Panc1 (cell line): Measurements from ENCODE around the gene MBD6. TPM values are rescaled to one million over a fixed set of nuclear protein-coding genes. Genes with fewer than 3 reads are reported as not detected.

ENCODE experiments used
- ATAC-seq: fragments of 200-7000 bp; cut with Tn5 transposase; 2 replicates; pipeline ENCODE4 v1.9.1; 2020; ENCODE audit warnings: mild to moderate bottlenecking, moderate library complexity
- BruUV-seq: library from RNA; stranded (reverse); fragments of 400-500 nt; replicated peaks from 2 replicates; lab custom pipeline; 2021; lab: Mats Ljungman, UMichigan
- CTCF ChIA-PET: fragments of 300-600 bp; sonication (Branson Sonifier 250); formaldehyde crosslinking; loops from one replicate; lab custom pipeline; 2022; ENCODE audit warnings: antibody characterized with exemption; lab: Charles Lee
- POLR2A ChIA-PET: fragments of 300-600 bp; sonication (Branson Sonifier 250); formaldehyde crosslinking; loops from one replicate; lab custom pipeline; 2022; ENCODE audit warnings: antibody characterized with exemption; lab: Charles Lee
- DNase-seq: peaks from one replicate; pipeline ENCODE4 v3.0.0-alpha.2; 2010; ENCODE audit warnings: low read depth, low spot score
- H3K27ac ChIP-seq: 2 replicates; pipeline ENCODE4 v1.5.1; 2011; ENCODE audit warnings: mild to moderate bottlenecking, low read length, inconsistent platforms
- H3K27me3 ChIP-seq: fragments of 200-500 bp; sonication (Bioruptor generic); 2 replicates; pipeline ENCODE4 v1.6.0; 2014; ENCODE audit warnings: low read length, inconsistent platforms; ENCODE audit not compliant: control insufficient read depth, insufficient read depth
- H3K36me3 ChIP-seq: fragments of 200-500 bp; sonication (Bioruptor generic); 2 replicates; pipeline ENCODE4 v1.5.1; 2014; ENCODE audit warnings: inconsistent platforms, mild to moderate bottlenecking, low read length, moderate library complexity; ENCODE audit not compliant: control insufficient read depth, insufficient read depth
- H3K4me1 ChIP-seq: 2 replicates; pipeline ENCODE4 v1.5.1; 2011; ENCODE audit warnings: inconsistent platforms, mild to moderate bottlenecking, low read length, moderate library complexity; ENCODE audit not compliant: control insufficient read depth, insufficient read depth
- H3K4me3 ChIP-seq, 2 experiments: 2 replicates each; pipeline ENCODE4 v1.5.1; 2011 to 2012; ENCODE audit warnings: low read depth in 2 of 2, low read length in 2 of 2, mild to moderate bottlenecking in 2 of 2, inconsistent platforms in 1 of 2, moderate library complexity in 1 of 2
- H3K9me3 ChIP-seq: fragments of 200-500 bp; sonication (Bioruptor generic); 2 replicates; pipeline ENCODE4 v1.5.1; 2014; ENCODE audit warnings: low read depth, mild to moderate bottlenecking, inconsistent platforms, low read length, moderate library complexity; ENCODE audit not compliant: control insufficient read depth, insufficient read depth
- CTCF ChIP-seq: fragments of 450-650 bp; IDR thresholded peaks from 2 replicates; pipeline ENCODE4 v1.5.1; 2017; ENCODE audit warnings: mild to moderate bottlenecking
- POLR2AphosphoS5 ChIP-seq: IDR thresholded peaks from 2 replicates; pipeline ENCODE4 v1.6.1; 2012; ENCODE audit warnings: mild to moderate bottlenecking, low read depth, low read length, moderate library complexity
- REST ChIP-seq, 2 experiments: IDR thresholded peaks; 2 replicates each; pipeline ENCODE4 v1.6.1; 2011 to 2012; ENCODE audit warnings: low read depth in 2 of 2, control low read depth in 1 of 2, low read length in 1 of 2, mild to moderate bottlenecking in 1 of 2, moderate library complexity in 1 of 2; ENCODE audit not compliant: insufficient read depth in 1 of 2
- SIN3A ChIP-seq: IDR thresholded peaks from 2 replicates; pipeline ENCODE4 v1.6.1; 2012; ENCODE audit warnings: low read depth, mild to moderate bottlenecking, low read length, moderate library complexity, borderline replicate concordance; ENCODE audit not compliant: insufficient read depth
- TCF7L2 ChIP-seq: IDR thresholded peaks from 2 replicates; pipeline ENCODE4 v1.6.1; 2011; ENCODE audit warnings: mild to moderate bottlenecking, low read depth, low read length, inconsistent platforms
- in situ Hi-C: cut with HindIII; loops from 2 replicates; pipeline ENCODE4 v1.10.0; 2016; ENCODE audit warnings: low sequenced_read_pairs, low pct_unique_long_range_greater_than_20kb
- intact Hi-C: fragments of 100-400 bp; cut with micrococcal nuclease; formaldehyde crosslinking; loops from one replicate; pipeline ENCODE4 v1.10.0; 2022; ENCODE audit not compliant: unreplicated experiment
- total RNA-seq: library from RNA; stranded (reverse); gene quantifications from one replicate; pipeline ENCODE4 v1.2.1, GENCODE V29; 2021; ENCODE audit not compliant: unreplicated experiment

MBD6 gene
- total RNA-seq, 1 experiment from 2014 or later: 115 TPM

DNA sequence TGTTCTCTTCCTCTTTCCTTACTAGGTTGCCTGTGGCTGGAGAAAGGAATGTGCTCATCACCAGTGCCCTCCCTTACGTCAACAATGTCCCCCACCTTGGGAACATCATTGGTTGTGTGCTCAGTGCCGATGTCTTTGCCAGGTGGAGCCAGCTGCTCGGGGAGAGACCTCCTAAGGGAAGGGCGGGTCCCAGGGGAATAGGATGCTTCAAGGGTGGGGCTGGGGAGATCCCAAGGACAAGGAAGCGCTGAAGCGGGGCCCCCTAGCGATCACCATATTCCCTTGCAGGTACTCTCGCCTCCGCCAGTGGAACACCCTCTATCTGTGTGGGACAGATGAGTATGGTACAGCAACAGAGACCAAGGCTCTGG is 24.5 kb upstream of the MBD6 start:
- ChIA-PET POLR2A (no interaction called here), CTCF (no interaction called here)
- Histone ChIP-seq H3K4me1 (no peaks in the 10 kb centered on the region), H3K4me3 (no peak overlapping the region), H3K27ac (no peak overlapping the region), H3K9me3 (no peaks in the 10 kb centered on the region), H3K36me3 (peaks cover 24% of the 10 kb centered on the region), H3K27me3 (no peaks in the 10 kb centered on the region)
- ATAC-seq (peak; percentile 49), DNase-seq (no peak)
- no peak for TF ChIP-seq SIN3A
- no peak; the same call in 1 of the 2 replicates for TF ChIP-seq CTCF
- TF ChIP-seq REST (IDR thresholded peaks at IDR 0.05; ENCODE audit: insufficient read depth in 1 of 2, low read depth in 2 of 2, low read length in 1 of 2): no peak
- TF ChIP-seq TCF7L2: no peak
- no peak for TF ChIP-seq POLR2AphosphoS5
- in situ Hi-C loops (no loop called here), intact Hi-C loops (no loop called here)
- no TSS peak for BruUV-seq

GRCh38 chr12:57498571-57498970 is 24.1 kb upstream of the MBD6 start:
- no peak overlapping the region for H3K4me3 ChIP-seq
- no TSS peak for BruUV-seq
- no peak overlapping the region for H3K27ac ChIP-seq
- no peaks in the 10 kb centered on the region for H3K27me3 ChIP-seq
- in situ Hi-C loops: no loop called here
- H3K36me3 ChIP-seq: peaks cover 24% of the 10 kb centered on the region
- DNase-seq: no peak
- intact Hi-C loops: no loop called here
- CTCF ChIA-PET: interaction anchor here (0.5 kb wide), 1 partner anchor 97 kb away, joined by 3 read pairs; no protein-coding TSS in a partner anchor
- TF ChIP-seq TCF7L2 (no peak), SIN3A (no peak), POLR2AphosphoS5 (no peak), REST (IDR thresholded peaks at IDR 0.05; ENCODE audit: insufficient read depth in 1 of 2, low read depth in 2 of 2, low read length in 1 of 2) (no peak), CTCF (no peak)
- POLR2A ChIA-PET: no interaction called here
- no peaks in the 10 kb centered on the region for H3K9me3 ChIP-seq
- no peak for ATAC-seq
- H3K4me1 ChIP-seq: no peaks in the 10 kb centered on the region
